C4-2B (cell line): ENCODE measurements around the gene AUTS2.

Experiments
- H3K27ac ChIP-seq: fragments of 450-650 bp; 2 replicates; pipeline ENCODE4 v1.5.1; 2017
- CTCF ChIP-seq: fragments of 450-650 bp; conservative IDR thresholded peaks from 2 replicates; pipeline ENCODE4 v1.5.1; 2017; ENCODE audit warnings: mild to moderate bottlenecking
- ZFX ChIP-seq: fragments of 450-650 bp; IDR thresholded peaks from 2 replicates; pipeline ENCODE4 v1.6.1; 2017

AUTS2 gene

GRCh38 chr7:69619054-69619453 is 20.8 kb downstream of the AUTS2 start:
- TF ChIP-seq ZFX (no peak), CTCF (no peak)
- H3K27ac ChIP-seq, result no peak overlapping the region

- TF ChIP-seq ZFX (no peak), CTCF (no peak)
- H3K27ac ChIP-seq, result no peak overlapping the region
Observed at GRCh38 chr7:69619635-69620034, 21.4 kb downstream of the AUTS2 start.

- no peak overlapping the region for H3K27ac ChIP-seq
- no peak for TF ChIP-seq CTCF
- no peak for TF ChIP-seq ZFX
Observed at GRCh38 chr7:69620063-69620462, 21.8 kb downstream of the AUTS2 start.

GRCh38 chr7:69620650-69621049 is 22.4 kb downstream of the AUTS2 start:
- H3K27ac ChIP-seq, result no peak overlapping the region
- TF ChIP-seq CTCF, result no peak

- no peak for TF ChIP-seq ZFX
- TF ChIP-seq CTCF, result no peak
- H3K27ac ChIP-seq, result no peak overlapping the region
Observed at GRCh38 chr7:69622014-69622835, 23.9 kb downstream of the AUTS2 start.

- H3K27ac ChIP-seq, result no peak overlapping the region
- TF ChIP-seq ZFX (no peak), CTCF (no peak)
Observed at GRCh38 chr7:69622960-69623359, 24.7 kb downstream of the AUTS2 start.

GRCh38 chr7:69624435-69625230 is 26.4 kb downstream of the AUTS2 start:
- TF ChIP-seq ZFX, result no peak
- TF ChIP-seq CTCF, result no peak
- H3K27ac ChIP-seq, result no peak overlapping the region
